ENCODE data around the gene OTULIN.

DNA sequence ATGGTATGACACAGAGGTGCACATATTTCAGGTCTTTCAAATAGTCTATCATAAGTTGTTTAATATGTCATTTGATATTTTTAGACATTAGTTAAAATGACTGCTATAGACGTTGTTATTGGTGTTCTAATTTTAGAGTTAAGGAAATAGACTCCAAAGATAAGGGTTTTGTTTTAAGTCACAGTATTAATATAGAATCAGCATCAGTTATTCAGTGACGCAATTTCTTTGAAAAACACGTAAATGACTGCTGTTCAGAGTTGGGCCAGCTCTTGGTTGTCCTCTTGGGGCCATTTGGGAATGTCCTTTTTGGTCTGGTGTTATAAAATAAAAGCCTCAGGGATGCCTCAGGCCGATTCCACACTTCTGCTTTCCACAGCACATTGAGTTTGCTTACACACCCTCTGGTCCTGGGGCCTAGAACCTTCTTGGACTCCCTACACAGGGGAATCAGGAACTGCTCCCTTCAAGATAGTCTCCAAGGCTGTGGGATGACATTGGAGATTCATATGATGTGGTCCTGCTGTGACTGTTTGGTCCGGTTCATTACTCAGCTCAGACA is 14.3 kb downstream of the OTULIN start:
- no peak for TF ChIP-seq POLR2AphosphoS5 (IDR thresholded peaks at IDR 0.05; ENCODE audit: low read depth, low read length)
- no peak for TF ChIP-seq CEBPB (IDR thresholded peaks at IDR 0.05; ENCODE audit: low read depth, low read length)
- TF ChIP-seq EZH2 (IDR thresholded peaks at IDR 0.05; ENCODE audit: low read depth, low read length, severe bottlenecking): no peak
- no peak for TF ChIP-seq POLR2A (IDR thresholded peaks at IDR 0.05; ENCODE audit: control extremely low read depth in 1 of 2, low read depth in 2 of 2, low read length in 2 of 2)
- no peak for TF ChIP-seq JUND (IDR thresholded peaks at IDR 0.05; ENCODE audit: low read length)
- TF ChIP-seq, protein P1, sequence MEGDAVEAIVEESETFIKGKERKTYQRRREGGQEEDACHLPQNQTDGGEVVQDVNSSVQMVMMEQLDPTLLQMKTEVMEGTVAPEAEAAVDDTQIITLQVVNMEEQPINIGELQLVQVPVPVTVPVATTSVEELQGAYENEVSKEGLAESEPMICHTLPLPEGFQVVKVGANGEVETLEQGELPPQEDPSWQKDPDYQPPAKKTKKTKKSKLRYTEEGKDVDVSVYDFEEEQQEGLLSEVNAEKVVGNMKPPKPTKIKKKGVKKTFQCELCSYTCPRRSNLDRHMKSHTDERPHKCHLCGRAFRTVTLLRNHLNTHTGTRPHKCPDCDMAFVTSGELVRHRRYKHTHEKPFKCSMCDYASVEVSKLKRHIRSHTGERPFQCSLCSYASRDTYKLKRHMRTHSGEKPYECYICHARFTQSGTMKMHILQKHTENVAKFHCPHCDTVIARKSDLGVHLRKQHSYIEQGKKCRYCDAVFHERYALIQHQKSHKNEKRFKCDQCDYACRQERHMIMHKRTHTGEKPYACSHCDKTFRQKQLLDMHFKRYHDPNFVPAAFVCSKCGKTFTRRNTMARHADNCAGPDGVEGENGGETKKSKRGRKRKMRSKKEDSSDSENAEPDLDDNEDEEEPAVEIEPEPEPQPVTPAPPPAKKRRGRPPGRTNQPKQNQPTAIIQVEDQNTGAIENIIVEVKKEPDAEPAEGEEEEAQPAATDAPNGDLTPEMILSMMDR (IDR thresholded peaks at IDR 0.05; ENCODE audit: control extremely low read depth in 1 of 3, insufficient read depth in 1 of 3, low read depth in 1 of 3, low read length in 3 of 3): no peak
